ENCODE measurements around the gene UTS2. TPM values are rescaled to one million over a fixed set of nuclear protein-coding genes. Genes with fewer than 3 reads are reported as not detected.

Gene UTS2
- total and polyA plus RNA-seq, 2 of the 4 experiments (the other 2 are of a cell fraction) = not detected

DNA sequence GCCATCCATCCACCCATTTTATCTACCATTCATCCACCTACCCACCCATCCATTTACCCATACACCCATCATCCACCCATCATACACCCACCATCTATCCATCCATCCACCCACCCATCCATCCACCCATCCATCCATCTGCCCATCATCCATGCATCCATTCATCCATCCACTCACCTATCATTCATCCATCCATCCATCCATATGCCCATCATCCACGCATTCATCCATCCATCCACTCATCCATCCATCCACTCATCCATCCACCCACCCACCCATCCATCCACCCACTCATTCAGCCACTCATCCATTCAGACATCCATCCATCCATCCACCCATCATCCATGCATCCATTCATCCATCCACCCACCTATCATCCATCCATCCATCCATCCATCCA lies 31.9 kb upstream of the UTS2 start:
- intact Hi-C loops (cut with micrococcal nuclease) (loop anchor here (5.0 kb wide), 1 partner anchor 37 kb away; no protein-coding TSS in a partner anchor), in situ Hi-C loops (cut with MboI; ENCODE audit: low sequenced_read_pairs) (no loop called here), dilution Hi-C loops (cut with HindIII; ENCODE audit: low sequenced_read_pairs, unreplicated experiment) (no loop called here)
- no peak overlapping the region for H3K27ac ChIP-seq (ENCODE audit: insufficient read depth, low read length)
- H3K4me3 ChIP-seq (ENCODE audit: insufficient read depth, low read depth, low read length) = no peak overlapping the region
- no peak overlapping the region for H2AFZ ChIP-seq (replicated peaks; ENCODE audit: low read length, poor library complexity)
- H3K4ac ChIP-seq (ENCODE audit: low read depth, low read length) = no peak overlapping the region
- no peak overlapping the region for H3K9ac ChIP-seq (ENCODE audit: low read depth, low read length)
- WGBS, 2 experiments (ENCODE audit: extremely low coverage in 2 of 2, insufficient read length in 1 of 2) = 64% methylated on average over 1 of the region's 1 CpG; no CpG with 5 or more reads in 1 of the 2 experiments
- H3K27me3 ChIP-seq (ENCODE audit: control insufficient read depth, insufficient read depth, low read length) = peaks cover 4% of the 10 kb centered on the region; the same call in 1 of the 2 replicates
- no peak for TF ChIP-seq CEBPB (IDR thresholded peaks at IDR 0.05; ENCODE audit: low read depth, low read length)
- no peak for TF ChIP-seq RCOR1 (IDR thresholded peaks at IDR 0.05; ENCODE audit: insufficient replicate concordance, low read length)
- TF ChIP-seq, protein P1, sequence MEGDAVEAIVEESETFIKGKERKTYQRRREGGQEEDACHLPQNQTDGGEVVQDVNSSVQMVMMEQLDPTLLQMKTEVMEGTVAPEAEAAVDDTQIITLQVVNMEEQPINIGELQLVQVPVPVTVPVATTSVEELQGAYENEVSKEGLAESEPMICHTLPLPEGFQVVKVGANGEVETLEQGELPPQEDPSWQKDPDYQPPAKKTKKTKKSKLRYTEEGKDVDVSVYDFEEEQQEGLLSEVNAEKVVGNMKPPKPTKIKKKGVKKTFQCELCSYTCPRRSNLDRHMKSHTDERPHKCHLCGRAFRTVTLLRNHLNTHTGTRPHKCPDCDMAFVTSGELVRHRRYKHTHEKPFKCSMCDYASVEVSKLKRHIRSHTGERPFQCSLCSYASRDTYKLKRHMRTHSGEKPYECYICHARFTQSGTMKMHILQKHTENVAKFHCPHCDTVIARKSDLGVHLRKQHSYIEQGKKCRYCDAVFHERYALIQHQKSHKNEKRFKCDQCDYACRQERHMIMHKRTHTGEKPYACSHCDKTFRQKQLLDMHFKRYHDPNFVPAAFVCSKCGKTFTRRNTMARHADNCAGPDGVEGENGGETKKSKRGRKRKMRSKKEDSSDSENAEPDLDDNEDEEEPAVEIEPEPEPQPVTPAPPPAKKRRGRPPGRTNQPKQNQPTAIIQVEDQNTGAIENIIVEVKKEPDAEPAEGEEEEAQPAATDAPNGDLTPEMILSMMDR (conservative IDR thresholded peaks at IDR 0.05; ENCODE audit: low read depth, low read length) = no peak
- no peak overlapping the region for H3K4me2 ChIP-seq (ENCODE audit: low read depth, low read length)
- H4K20me1 ChIP-seq (ENCODE audit: insufficient read depth, low read length) = no peaks in the 10 kb centered on the region
- H2BK20ac ChIP-seq (ENCODE audit: low read depth, low read length) = no peak overlapping the region
- H3K4me1 ChIP-seq (ENCODE audit: control insufficient read depth, insufficient read depth, low read length) = no peaks in the 10 kb centered on the region
- no peak overlapping the region for H3K14ac ChIP-seq (replicated peaks; ENCODE audit: low read depth, low read length)
- no peak overlapping the region for H4K91ac ChIP-seq (ENCODE audit: insufficient read depth, low read depth, low read length)
- peaks cover 2% of the 10 kb centered on the region; the same call in 1 of the 2 replicates for H3K9me3 ChIP-seq (ENCODE audit: control insufficient read depth, insufficient read depth, low read length)
- H4K5ac ChIP-seq (ENCODE audit: low read depth, low read length) = no peak overlapping the region
- H3K9me1 ChIP-seq (ENCODE audit: insufficient read depth, low read length) = no peaks in the 10 kb centered on the region
- ChIA-PET POLR2A (ENCODE audit: unreplicated experiment) (no interaction called here), CTCF (no interaction called here)
- H3K56ac ChIP-seq (ENCODE audit: extremely low read depth, insufficient read depth, low read length) = no peak overlapping the region
- no TSS peak for BruUV-seq (replicated peaks)
- no peak overlapping the region for H2AK9ac ChIP-seq (replicated peaks; ENCODE audit: low read depth, low read length, poor library complexity)
- H2BK15ac ChIP-seq (ENCODE audit: low read depth, low read length) = no peak overlapping the region
- no peak overlapping the region for H4K8ac ChIP-seq (ENCODE audit: low read depth in 2 of 2, low read length in 2 of 2)
- H3K36me3 ChIP-seq (ENCODE audit: control insufficient read depth, insufficient read depth, low read length) = no peaks in the 10 kb centered on the region
- no peak overlapping the region for H3K18ac ChIP-seq (ENCODE audit: low read depth, low read length)
- no peak for ATAC-seq (ENCODE audit: low read depth)
- H2BK120ac ChIP-seq (ENCODE audit: low read depth, low read length) = no peak overlapping the region
- no peaks in the 10 kb centered on the region for H3K79me1 ChIP-seq (ENCODE audit: low read depth in 1 of 2, low read length in 2 of 2)
- H3K23ac ChIP-seq (ENCODE audit: low read depth, low read length) = no peak overlapping the region
- no peak for DNase-seq
- no peak overlapping the region for H2BK5ac ChIP-seq (ENCODE audit: low read depth, low read length, poor library complexity, severe bottlenecking)
- H2AK5ac ChIP-seq (ENCODE audit: low read depth, low read length) = no peak overlapping the region
